Loucy (cell line): Measurements from ENCODE around the gene GTPBP4.

Source experiments
- CTCF ChIP-seq: fragments of 200-600 bp; sonication (generic); conservative IDR thresholded peaks from 2 replicates; pipeline ENCODE4 v1.5.1; 2014; ENCODE audit warnings: mild to moderate bottlenecking, antibody characterized with exemption, low read length
- EZH2phosphoT487 ChIP-seq: fragments of 200-600 bp; IDR thresholded peaks from 2 replicates; pipeline ENCODE4 v1.6.1; 2018; ENCODE audit warnings: antibody characterized with exemption, mild to moderate bottlenecking, moderate library complexity, borderline replicate concordance

- no peak for TF ChIP-seq CTCF
- TF ChIP-seq EZH2phosphoT487, result no peak
Measured at GRCh38 chr10:970311-971149, 17.7 kb upstream of the GTPBP4 start.
